HUES64 (cell line): ENCODE data around the gene CROCC2.
A peak's percentile ranks its signal among the peaks of the same experiment; 100 is the strongest.
"Not testable (repeated sequence)": the region's sequence is repeated elsewhere in the genome, so short reads cannot be mapped to it uniquely, and the experiment has no call there.

ENCODE experiments used
- H3K27ac ChIP-seq: 2 replicates; pipeline ENCODE4 v1.7.0; 2013; ENCODE audit warnings: low read depth, low read length, inconsistent platforms
- H3K27me3 ChIP-seq: 2 replicates; pipeline ENCODE4 v1.6.1; 2013; ENCODE audit warnings: mild to moderate bottlenecking, low read length; ENCODE audit not compliant: insufficient read depth
- H3K36me3 ChIP-seq: 2 replicates; pipeline ENCODE4 v1.6.1; 2013; ENCODE audit warnings: mild to moderate bottlenecking, low read length; ENCODE audit not compliant: insufficient read depth
- H3K4me1 ChIP-seq: 2 replicates; pipeline ENCODE4 v1.6.1; 2013; ENCODE audit warnings: mild to moderate bottlenecking, low read length, moderate library complexity; ENCODE audit not compliant: insufficient read depth
- H3K4me3 ChIP-seq: 2 replicates; pipeline ENCODE4 v1.5.1; 2013; ENCODE audit warnings: mild to moderate bottlenecking, low read length, moderate library complexity
- H3K9ac ChIP-seq: 2 replicates; pipeline ENCODE4 v1.6.1; 2013; ENCODE audit warnings: mild to moderate bottlenecking, low read depth, low read length
- H3K9me3 ChIP-seq: 2 replicates; pipeline ENCODE4 v1.6.1; 2013; ENCODE audit warnings: low read depth, low read length; ENCODE audit not compliant: insufficient read depth
- WGBS: fragments of 150-250, 120-280 bp; methylation state at CpG from one replicate; pipeline ENCODE4 v1.1.7; 2013; ENCODE audit warnings: missing lambda C conversion rate; 5-methylcytosine and 5-hydroxymethylcytosine counted together

Gene CROCC2

GRCh38 chr2:240970816-240971215 lies 64.7 kb downstream of the CROCC2 start:
- Histone ChIP-seq H3K36me3 (no peaks in the 10 kb centered on the region), H3K4me1 (no peaks in the 10 kb centered on the region), H3K27ac (no peak overlapping the region), H3K9ac (no peak overlapping the region), H3K4me3 (no peak overlapping the region), H3K9me3 (no peaks in the 10 kb centered on the region), H3K27me3 (no peaks in the 10 kb centered on the region)
- 89% methylated on average over 15 of the region's 15 CpGs for WGBS

- H3K9ac ChIP-seq, result no peak overlapping the region
- H3K27ac ChIP-seq, result no peak overlapping the region
- no peaks in the 10 kb centered on the region for H3K4me1 ChIP-seq
- WGBS, result 89% methylated on average over 11 of the region's 11 CpGs
- H3K27me3 ChIP-seq, result no peaks in the 10 kb centered on the region
- no peak overlapping the region for H3K4me3 ChIP-seq
- no peaks in the 10 kb centered on the region for H3K9me3 ChIP-seq
- H3K36me3 ChIP-seq, result no peaks in the 10 kb centered on the region
Observed at GRCh38 chr2:240972201-240972600, 66.1 kb downstream of the CROCC2 start.

GRCh38 chr2:240972636-240973521 lies 66.7 kb downstream of the CROCC2 start:
- H3K9me3 ChIP-seq, result no peaks in the 10 kb centered on the region
- H3K4me1 ChIP-seq, result no peaks in the 10 kb centered on the region
- no peaks in the 10 kb centered on the region for H3K36me3 ChIP-seq
- H3K27ac ChIP-seq, result no peak overlapping the region
- no peak overlapping the region for H3K4me3 ChIP-seq
- no peaks in the 10 kb centered on the region for H3K27me3 ChIP-seq
- WGBS, result 88% methylated on average over 16 of the region's 17 CpGs
- no peak overlapping the region for H3K9ac ChIP-seq

GRCh38 chr2:240974771-240975572 lies 68.8 kb downstream of the CROCC2 start:
- H3K4me3 ChIP-seq, result no peak overlapping the region
- H3K27me3 ChIP-seq, result no peaks in the 10 kb centered on the region
- H3K27ac ChIP-seq, result no peak overlapping the region
- WGBS, result 79% methylated on average over 9 of the region's 10 CpGs
- no peaks in the 10 kb centered on the region for H3K4me1 ChIP-seq
- H3K9ac ChIP-seq, result no peak overlapping the region
- no peaks in the 10 kb centered on the region for H3K9me3 ChIP-seq
- no peaks in the 10 kb centered on the region for H3K36me3 ChIP-seq

- not testable (repeated sequence) for H3K4me1 ChIP-seq, H3K27me3 ChIP-seq, H3K36me3 ChIP-seq, H3K9ac ChIP-seq, H3K27ac ChIP-seq, H3K9me3 ChIP-seq, H3K4me3 ChIP-seq
- 85% methylated on average over 4 of the region's 4 CpGs for WGBS
Observed at GRCh38 chr2:240975903-240976302, 69.8 kb downstream of the CROCC2 start.

- Histone ChIP-seq H3K4me1 (no peaks in the 10 kb centered on the region), H3K4me3 (no peak overlapping the region), H3K9me3 (no peaks in the 10 kb centered on the region), H3K9ac (no peak overlapping the region), H3K27ac (no peak overlapping the region), H3K27me3 (peaks cover 20% of the 10 kb centered on the region), H3K36me3 (no peaks in the 10 kb centered on the region)
- 68% methylated on average over 4 of the region's 4 CpGs for WGBS
Observed at GRCh38 chr2:240981280-240981679, 75.1 kb downstream of the CROCC2 start.

GRCh38 chr2:240981871-240982800 lies 76.0 kb downstream of the CROCC2 start:
- H3K27me3 ChIP-seq, result peaks cover 20% of the 10 kb centered on the region
- H3K9me3 ChIP-seq, result no peaks in the 10 kb centered on the region
- 89% methylated on average over 25 of the region's 25 CpGs for WGBS
- H3K4me1 ChIP-seq, result no peaks in the 10 kb centered on the region
- H3K9ac ChIP-seq, result no peak overlapping the region
- H3K4me3 ChIP-seq, result no peak overlapping the region
- no peaks in the 10 kb centered on the region for H3K36me3 ChIP-seq
- no peak overlapping the region for H3K27ac ChIP-seq

GRCh38 chr2:240982821-240983281 lies 76.7 kb downstream of the CROCC2 start:
- no peak overlapping the region for H3K9ac ChIP-seq
- WGBS, result 92% methylated on average over 8 of the region's 8 CpGs
- H3K9me3 ChIP-seq, result no peaks in the 10 kb centered on the region
- no peaks in the 10 kb centered on the region for H3K36me3 ChIP-seq
- peaks cover 20% of the 10 kb centered on the region for H3K27me3 ChIP-seq
- no peak overlapping the region for H3K4me3 ChIP-seq
- no peak overlapping the region for H3K27ac ChIP-seq
- H3K4me1 ChIP-seq, result no peaks in the 10 kb centered on the region

GRCh38 chr2:240983361-240983995 lies 77.3 kb downstream of the CROCC2 start:
- Histone ChIP-seq H3K9me3 (no peaks in the 10 kb centered on the region), H3K9ac (no peak overlapping the region), H3K36me3 (no peaks in the 10 kb centered on the region), H3K27me3 (peaks cover 20% of the 10 kb centered on the region), H3K4me3 (peak overlapping the region; percentile 18; the same call in 1 of the 2 replicates), H3K27ac (no peak overlapping the region), H3K4me1 (no peaks in the 10 kb centered on the region)
- 10% methylated on average over 45 of the region's 45 CpGs for WGBS

GRCh38 chr2:240983996-240984498 lies 77.9 kb downstream of the CROCC2 start:
- H3K27ac ChIP-seq, result no peak overlapping the region
- peaks cover 20% of the 10 kb centered on the region for H3K27me3 ChIP-seq
- H3K9me3 ChIP-seq, result no peaks in the 10 kb centered on the region
- H3K4me3 ChIP-seq, result no peak overlapping the region; the same call in 1 of the 2 replicates
- H3K9ac ChIP-seq, result no peak overlapping the region
- WGBS, result 86% methylated on average over 18 of the region's 18 CpGs
- no peaks in the 10 kb centered on the region for H3K36me3 ChIP-seq
- no peaks in the 10 kb centered on the region for H3K4me1 ChIP-seq
